HepG2 (cell line): ENCODE data around the gene PDIA4. TPM values are rescaled to one million over a fixed set of nuclear protein-coding genes. Genes with fewer than 3 reads are reported as not detected.
A peak's percentile ranks its signal among the peaks of the same experiment; 100 is the strongest.

Experiments
- AGO2 ChIP-seq: fragments of 200-400 bp; formaldehyde crosslinking; optimal IDR thresholded peaks from 2 replicates; pipeline ENCODE3; 2017; ENCODE audit warnings: mild to moderate bottlenecking, low read depth, low read length, moderate library complexity
- FOXO4 ChIP-seq: sonication (generic); formaldehyde crosslinking; conservative IDR thresholded peaks from 2 replicates; pipeline ENCODE4 v1.8.1; 2023; ENCODE audit warnings: missing genetic modification reagents
- GLI4 ChIP-seq: sonication (generic); formaldehyde crosslinking; IDR thresholded peaks from 2 replicates; pipeline ENCODE4 v1.5.1; 2020; ENCODE audit warnings: missing genetic modification reagents, mild to moderate bottlenecking, moderate library complexity, borderline replicate concordance
- HIVEP1 ChIP-seq: sonication (generic); formaldehyde crosslinking; IDR thresholded peaks from 2 replicates; pipeline ENCODE4 v1.4.0; 2020; ENCODE audit warnings: mild to moderate bottlenecking, missing genetic modification reagents
- HNRNPUL1 ChIP-seq: fragments of 200-400 bp; formaldehyde crosslinking; IDR thresholded peaks from 2 replicates; pipeline ENCODE4 v1.6.1; 2017; ENCODE audit warnings: low read depth, mild to moderate bottlenecking, low read length, moderate library complexity
- KDM5A ChIP-seq: fragments of 200-600 bp; sonication (generic); IDR thresholded peaks from 2 replicates; pipeline ENCODE4 v1.7.0; 2018; ENCODE audit warnings: antibody characterized with exemption, mild to moderate bottlenecking, low read length, borderline replicate concordance
- LBX2 ChIP-seq: sonication (generic); formaldehyde crosslinking; IDR thresholded peaks from 2 replicates; pipeline ENCODE4 v1.5.0; 2020; ENCODE audit warnings: missing genetic modification reagents, mild to moderate bottlenecking, borderline replicate concordance
- NR0B2 ChIP-seq: sonication (generic); formaldehyde crosslinking; IDR thresholded peaks from 2 replicates; pipeline ENCODE4 v1.4.0; 2020; ENCODE audit warnings: mild to moderate bottlenecking, missing genetic modification reagents
- THAP9 ChIP-seq: sonication (generic); formaldehyde crosslinking; IDR thresholded peaks from 2 replicates; pipeline ENCODE4; 2020; ENCODE audit warnings: missing genetic modification reagents, mild to moderate bottlenecking, borderline replicate concordance
- ZMAT3 ChIP-seq: sonication (generic); formaldehyde crosslinking; conservative IDR thresholded peaks from 2 replicates; pipeline ENCODE4 v1.7.0; 2021; ENCODE audit warnings: missing genetic modification reagents
- ZNF264 ChIP-seq: sonication (generic); formaldehyde crosslinking; IDR thresholded peaks from 2 replicates; pipeline ENCODE4 v1.4.0; 2020; ENCODE audit warnings: missing genetic modification reagents
- ZNF446 ChIP-seq: sonication (generic); formaldehyde crosslinking; IDR thresholded peaks from 2 replicates; pipeline ENCODE4 v1.5.0; 2020; ENCODE audit warnings: mild to moderate bottlenecking, missing genetic modification reagents
- ZNF607 ChIP-seq: sonication (generic); formaldehyde crosslinking; IDR thresholded peaks from 2 replicates; pipeline ENCODE4 v1.5.1; 2020; ENCODE audit warnings: missing genetic modification reagents, mild to moderate bottlenecking, borderline replicate concordance
- polyA plus RNA-seq, 8 experiments: library from polyadenylated mRNA; depleted of rRNA in 3 of 8; stranded (reverse) in 7 of 8; unstranded in 1 of 8; fragments of >200 nt; fragmentation: Illumina TruSeq in 4 of 8; extraction: Trizol in 4 of 8; gene quantifications; 2 replicates each; pipeline versions ENCODE4 v1.2.1 to v1.2.3, GENCODE V29; 2011 to 2016; ENCODE audit warnings: low read depth in 4 of 8, missing spikeins in 1 of 8, mixed read lengths in 1 of 8; ENCODE audit not compliant: insufficient read depth in 1 of 8
- total RNA-seq, 5 experiments: library from RNA; depleted of rRNA; stranded (reverse); fragments of >200 nt; fragmentation: Illumina TruSeq; extraction: Trizol; gene quantifications; 2 replicates each; pipeline ENCODE4 v1.2.3, GENCODE V29; 2016; ENCODE audit warnings: low read depth in 1 of 5
- TF ChIP-seq, protein P1 (sequence below): sonication (generic); formaldehyde crosslinking; IDR thresholded peaks from 2 replicates; pipeline ENCODE4 v1.8.1; 2023; ENCODE audit warnings: missing genetic modification reagents, mild to moderate bottlenecking, borderline replicate concordance
- TF ChIP-seq, protein P2 (sequence below): sonication (generic); formaldehyde crosslinking; IDR thresholded peaks from 2 replicates; pipeline ENCODE4 v1.5.0; 2020; ENCODE audit warnings: mild to moderate bottlenecking, missing genetic modification reagents

PDIA4 gene
- total and polyA plus RNA-seq, 2 of the 13 experiments (the other 11 are each of a cell fraction or from before 2014, with no cell fraction given): 278 to 402 TPM

- TF ChIP-seq ZNF264 (CRISPR knock-in tag) (no peak), KDM5A (peak; percentile 45; the same call in 1 of the 2 replicates), FOXO4 (CRISPR knock-in tag) (no peak), THAP9 (CRISPR knock-in tag) (no peak), AGO2 (peak; percentile 87), ZMAT3 (CRISPR knock-in tag) (0 out of 2 replicates have a peak, but pooled peaks have one; percentile 7), HIVEP1 (CRISPR knock-in tag) (0 out of 2 replicates have a peak, but pooled peaks have one; percentile 1), ZNF607 (peak; percentile 17; the same call in 1 of the 2 replicates), GLI4 (0 out of 2 replicates have a peak, but pooled peaks have one; percentile 66), LBX2 (CRISPR knock-in tag) (0 out of 2 replicates have a peak, but pooled peaks have one; percentile 9), NR0B2 (CRISPR knock-in tag) (0 out of 2 replicates have a peak, but pooled peaks have one; percentile 39), HNRNPUL1 (no peak), ZNF446 (CRISPR knock-in tag) (peak; percentile 67; the same call in 1 of the 2 replicates)
- TF ChIP-seq, protein P1, sequence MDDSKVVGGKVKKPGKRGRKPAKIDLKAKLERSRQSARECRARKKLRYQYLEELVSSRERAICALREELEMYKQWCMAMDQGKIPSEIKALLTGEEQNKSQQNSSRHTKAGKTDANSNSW: 0 out of 2 replicates have a peak, but pooled peaks have one; percentile 17
- TF ChIP-seq, protein P2, sequence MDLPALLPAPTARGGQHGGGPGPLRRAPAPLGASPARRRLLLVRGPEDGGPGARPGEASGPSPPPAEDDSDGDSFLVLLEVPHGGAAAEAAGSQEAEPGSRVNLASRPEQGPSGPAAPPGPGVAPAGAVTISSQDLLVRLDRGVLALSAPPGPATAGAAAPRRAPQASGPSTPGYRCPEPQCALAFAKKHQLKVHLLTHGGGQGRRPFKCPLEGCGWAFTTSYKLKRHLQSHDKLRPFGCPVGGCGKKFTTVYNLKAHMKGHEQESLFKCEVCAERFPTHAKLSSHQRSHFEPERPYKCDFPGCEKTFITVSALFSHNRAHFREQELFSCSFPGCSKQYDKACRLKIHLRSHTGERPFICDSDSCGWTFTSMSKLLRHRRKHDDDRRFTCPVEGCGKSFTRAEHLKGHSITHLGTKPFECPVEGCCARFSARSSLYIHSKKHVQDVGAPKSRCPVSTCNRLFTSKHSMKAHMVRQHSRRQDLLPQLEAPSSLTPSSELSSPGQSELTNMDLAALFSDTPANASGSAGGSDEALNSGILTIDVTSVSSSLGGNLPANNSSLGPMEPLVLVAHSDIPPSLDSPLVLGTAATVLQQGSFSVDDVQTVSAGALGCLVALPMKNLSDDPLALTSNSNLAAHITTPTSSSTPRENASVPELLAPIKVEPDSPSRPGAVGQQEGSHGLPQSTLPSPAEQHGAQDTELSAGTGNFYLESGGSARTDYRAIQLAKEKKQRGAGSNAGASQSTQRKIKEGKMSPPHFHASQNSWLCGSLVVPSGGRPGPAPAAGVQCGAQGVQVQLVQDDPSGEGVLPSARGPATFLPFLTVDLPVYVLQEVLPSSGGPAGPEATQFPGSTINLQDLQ (CRISPR knock-in tag): 0 out of 2 replicates have a peak, but pooled peaks have one; percentile 25
Observed at GRCh38 chr7:149027611-149028345, 527 bp downstream of the PDIA4 start (continued).
